Gastrocnemius medialis (tissue), 4 donors: ENCODE data around the gene ZNF608. TPM values are rescaled to one million over a fixed set of nuclear protein-coding genes. Genes with fewer than 3 reads are reported as not detected.

Source experiments
- ATAC-seq, 2 donors: fragments of 150-250 bp; one replicate each; pipeline ENCODE4 v1.9.1; 2016
- DNase-seq, 2 donors: peaks; one replicate each; pipeline ENCODE4 v3.0.0-alpha.2; 2019
- H3K27ac ChIP-seq, 4 donors: fragments of 200-600 bp; sonication (generic); 1 replicate in 1 of 4; 2 replicates in 3 of 4; pipeline ENCODE4 v1.5.1; 2016 to 2018; ENCODE audit warnings: mild to moderate bottlenecking in 2 of 4, moderate library complexity in 1 of 4
- H3K27me3 ChIP-seq, 3 donors: fragments of 200-600 bp; sonication (generic) in 2 of 3; 1 replicate in 1 of 3; 2 replicates in 2 of 3; pipeline versions ENCODE4 v1.5.1 to v1.6.0; 2016 to 2019; ENCODE audit warnings: mild to moderate bottlenecking in 1 of 3, moderate library complexity in 1 of 3
- H3K36me3 ChIP-seq, 2 donors: fragments of 200-600 bp; sonication (generic) in 1 of 2; one replicate each; pipeline ENCODE4 v1.5.1; 2017 to 2018
- H3K4me1 ChIP-seq, 2 donors: fragments of 200-600 bp; sonication (generic) in 1 of 2; one replicate each; pipeline ENCODE4 v1.5.1; 2016 to 2017; ENCODE audit warnings: mild to moderate bottlenecking in 2 of 2
- H3K4me3 ChIP-seq, 4 donors: fragments of 200-600 bp; sonication (generic) in 3 of 4; 1 replicate in 1 of 4; 2 replicates in 3 of 4; pipeline ENCODE4 v1.5.1; 2016 to 2019; ENCODE audit warnings: mild to moderate bottlenecking in 2 of 4
- H3K9me3 ChIP-seq, 3 donors: fragments of 200-600 bp; sonication (generic) in 2 of 3; 1 replicate in 1 of 3; 2 replicates in 2 of 3; pipeline ENCODE4 v1.5.1; 2016 to 2019
- POLR2A ChIP-seq, 2 donors: fragments of 450-650 bp; IDR thresholded peaks; one replicate each; pipeline ENCODE4 v1.6.1; 2017; ENCODE audit warnings: antibody characterized with exemption in 2 of 2, mild to moderate bottlenecking in 2 of 2, moderate library complexity in 2 of 2
- in situ Hi-C, 4 donors: fragments of 200-750 bp; cut with MboI; loops; one replicate each; pipeline versions ENCODE4 v1.15.0 to v1.8.0; 2017; ENCODE audit warnings: low sequenced_read_pairs in 4 of 4
- intact Hi-C: fragments of 100-400 bp; cut with DNase I; formaldehyde crosslinking; loops from one replicate; pipeline ENCODE4 v1.15.1; 2023; ENCODE audit warnings: low total_unique reads
- total RNA-seq, 4 donors: library from RNA; depleted of rRNA; stranded (reverse); fragments of >200 nt; gene quantifications; one replicate each; pipeline versions ENCODE4 v1.1.0 to v1.2.3, GENCODE V29; 2016
- TF ChIP-seq, protein P1 (sequence below), 5 experiments: fragments of 450-650 bp in 3 of 5; fragments of 200-600 bp in 2 of 5; sonication (generic) in 2 of 5; IDR thresholded peaks in 4 of 5; conservative IDR thresholded peaks in 1 of 5; 1 replicate in 4 of 5; 2 replicates in 1 of 5; pipeline ENCODE4 v1.5.1; 2016 to 2019; ENCODE audit warnings: antibody characterized with exemption in 5 of 5, mild to moderate bottlenecking in 3 of 5, moderate library complexity in 3 of 5

ZNF608 gene
- total RNA-seq, 4 donors from 2014 or later = 7.3 to 27.4 (median 17.5) TPM

DNA sequence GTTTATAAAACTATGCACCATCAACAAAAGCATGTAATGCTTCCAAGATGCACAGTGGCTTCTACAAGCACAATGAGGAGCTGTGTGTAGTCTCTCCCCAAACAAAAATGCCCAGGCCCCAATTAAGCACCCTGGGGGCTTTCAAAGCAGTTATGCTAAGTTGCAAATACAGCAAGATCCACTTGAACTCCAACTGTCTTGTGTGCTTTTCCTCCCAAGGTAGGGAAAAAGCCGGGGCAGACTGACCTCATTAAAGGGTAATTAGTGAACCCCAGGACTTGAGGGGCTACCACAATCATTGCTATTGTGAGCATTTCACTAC, 13.1 kb downstream of the ZNF608 start:
- Histone ChIP-seq H3K9me3 (no peaks in the 10 kb centered on the region), H3K36me3 (no peaks in the 10 kb centered on the region), H3K4me3 (no peak overlapping the region), H3K4me1 (peaks cover 40 to 60% of the 10 kb centered on the region in 2 donors), H3K27ac (no peak overlapping the region), H3K27me3 (no peaks in the 10 kb centered on the region)
- TF ChIP-seq, protein P1, sequence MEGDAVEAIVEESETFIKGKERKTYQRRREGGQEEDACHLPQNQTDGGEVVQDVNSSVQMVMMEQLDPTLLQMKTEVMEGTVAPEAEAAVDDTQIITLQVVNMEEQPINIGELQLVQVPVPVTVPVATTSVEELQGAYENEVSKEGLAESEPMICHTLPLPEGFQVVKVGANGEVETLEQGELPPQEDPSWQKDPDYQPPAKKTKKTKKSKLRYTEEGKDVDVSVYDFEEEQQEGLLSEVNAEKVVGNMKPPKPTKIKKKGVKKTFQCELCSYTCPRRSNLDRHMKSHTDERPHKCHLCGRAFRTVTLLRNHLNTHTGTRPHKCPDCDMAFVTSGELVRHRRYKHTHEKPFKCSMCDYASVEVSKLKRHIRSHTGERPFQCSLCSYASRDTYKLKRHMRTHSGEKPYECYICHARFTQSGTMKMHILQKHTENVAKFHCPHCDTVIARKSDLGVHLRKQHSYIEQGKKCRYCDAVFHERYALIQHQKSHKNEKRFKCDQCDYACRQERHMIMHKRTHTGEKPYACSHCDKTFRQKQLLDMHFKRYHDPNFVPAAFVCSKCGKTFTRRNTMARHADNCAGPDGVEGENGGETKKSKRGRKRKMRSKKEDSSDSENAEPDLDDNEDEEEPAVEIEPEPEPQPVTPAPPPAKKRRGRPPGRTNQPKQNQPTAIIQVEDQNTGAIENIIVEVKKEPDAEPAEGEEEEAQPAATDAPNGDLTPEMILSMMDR (IDR thresholded peaks at IDR 0.05 in 4 of 5, conservative IDR thresholded peaks at IDR 0.05 in 1 of 5) = no peak
- no peak for TF ChIP-seq POLR2A (IDR thresholded peaks at IDR 0.05)
- intact Hi-C loops = no loop called here
- no peak for ATAC-seq
- no peak for DNase-seq
- in situ Hi-C loops = loop anchor here in 2 of 4 donors (10.0 to 25.0 kb wide), 4 partner anchors 68 to 754 kb away; no protein-coding TSS in a partner anchor

DNA sequence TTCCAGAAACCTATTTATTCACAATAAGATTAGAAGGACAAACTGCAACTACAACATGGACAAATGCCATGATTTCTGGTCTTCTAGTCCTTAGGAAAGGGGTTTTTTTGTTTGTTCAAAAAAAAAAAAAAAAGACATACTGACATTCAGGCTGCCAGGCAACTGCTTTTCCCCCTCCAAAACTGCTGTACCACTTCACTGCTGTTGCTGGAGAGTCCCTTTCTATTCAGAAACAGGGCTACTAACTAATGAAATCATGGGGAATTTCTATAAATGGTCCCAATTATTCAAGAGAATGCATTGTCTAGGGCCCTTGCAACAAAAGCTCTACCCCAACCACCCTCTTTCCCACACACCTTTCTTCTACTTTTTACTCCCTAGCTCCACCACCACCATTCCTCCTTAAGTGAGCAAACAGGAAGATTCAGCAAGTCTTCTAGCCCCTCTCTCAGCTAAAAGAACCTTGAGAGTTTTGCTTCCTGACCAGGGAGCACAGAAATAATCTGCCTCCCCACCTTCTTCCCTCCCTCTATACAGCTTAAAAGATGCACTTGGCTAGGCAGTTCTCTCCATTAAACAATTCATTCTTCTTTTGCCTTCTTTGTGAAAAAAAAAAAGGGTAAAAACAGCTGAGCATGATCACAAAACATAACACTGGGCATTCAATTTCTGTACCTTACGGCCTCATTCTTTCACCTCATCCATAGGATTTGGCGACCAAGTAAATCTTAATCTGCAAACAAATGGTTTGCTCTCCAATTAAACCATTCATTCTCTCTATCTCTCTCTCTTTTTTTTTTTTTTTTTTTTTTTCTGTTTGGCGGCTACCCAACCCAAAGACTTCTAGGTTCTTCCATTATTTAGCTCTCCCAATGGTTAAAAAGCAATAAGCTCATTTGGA, 13.8 kb downstream of the ZNF608 start:
- Histone ChIP-seq H3K27ac (no peak overlapping the region), H3K27me3 (no peaks in the 10 kb centered on the region), H3K9me3 (no peaks in the 10 kb centered on the region), H3K4me3 (no peak overlapping the region), H3K36me3 (no peaks in the 10 kb centered on the region), H3K4me1 (peaks cover 35 to 54% of the 10 kb centered on the region in 2 donors)
- TF ChIP-seq, protein P1 (IDR thresholded peaks at IDR 0.05 in 4 of 5, conservative IDR thresholded peaks at IDR 0.05 in 1 of 5) = no peak
- TF ChIP-seq POLR2A (IDR thresholded peaks at IDR 0.05) = no peak
- DNase-seq = no peak
- in situ Hi-C loops = loop anchor here in 2 of 4 donors (10.0 to 25.0 kb wide), 4 partner anchors 68 to 755 kb away; no protein-coding TSS in a partner anchor
- ATAC-seq = no peak
- intact Hi-C loops = no loop called here

DNA sequence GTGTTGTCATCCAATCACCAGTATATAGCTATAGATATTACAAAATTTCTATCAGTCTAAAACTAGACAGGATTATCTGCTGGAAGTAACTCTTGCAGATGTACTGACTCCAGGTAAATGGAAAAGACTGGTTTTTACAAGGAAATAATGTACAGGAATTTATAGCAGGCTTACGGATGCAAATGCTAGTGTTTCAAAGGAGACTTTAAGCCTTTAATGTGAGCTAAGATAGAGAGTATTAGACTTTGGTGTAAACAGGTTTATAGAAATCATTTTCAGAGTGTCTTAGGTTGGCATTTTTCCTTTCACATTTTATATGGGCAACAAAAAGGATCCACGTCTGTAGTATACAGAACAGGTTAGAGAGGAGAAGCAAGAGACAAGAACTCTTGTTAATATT, 16.1 kb downstream of the ZNF608 start:
- Histone ChIP-seq H3K27ac (no peak overlapping the region), H3K27me3 (no peaks in the 10 kb centered on the region), H3K4me3 (no peak overlapping the region), H3K9me3 (no peaks in the 10 kb centered on the region), H3K4me1 (peaks cover 12 to 42% of the 10 kb centered on the region in 2 donors), H3K36me3 (no peaks in the 10 kb centered on the region)
- in situ Hi-C loops (loop anchor here in 2 of 4 donors (10.0 to 25.0 kb wide), 4 partner anchors 66 to 757 kb away; no protein-coding TSS in a partner anchor), intact Hi-C loops (no loop called here)
- no peak for DNase-seq
- ATAC-seq = no peak
- TF ChIP-seq, protein P1 (IDR thresholded peaks at IDR 0.05 in 4 of 5, conservative IDR thresholded peaks at IDR 0.05 in 1 of 5) = no peak
- no peak for TF ChIP-seq POLR2A (IDR thresholded peaks at IDR 0.05)

DNA sequence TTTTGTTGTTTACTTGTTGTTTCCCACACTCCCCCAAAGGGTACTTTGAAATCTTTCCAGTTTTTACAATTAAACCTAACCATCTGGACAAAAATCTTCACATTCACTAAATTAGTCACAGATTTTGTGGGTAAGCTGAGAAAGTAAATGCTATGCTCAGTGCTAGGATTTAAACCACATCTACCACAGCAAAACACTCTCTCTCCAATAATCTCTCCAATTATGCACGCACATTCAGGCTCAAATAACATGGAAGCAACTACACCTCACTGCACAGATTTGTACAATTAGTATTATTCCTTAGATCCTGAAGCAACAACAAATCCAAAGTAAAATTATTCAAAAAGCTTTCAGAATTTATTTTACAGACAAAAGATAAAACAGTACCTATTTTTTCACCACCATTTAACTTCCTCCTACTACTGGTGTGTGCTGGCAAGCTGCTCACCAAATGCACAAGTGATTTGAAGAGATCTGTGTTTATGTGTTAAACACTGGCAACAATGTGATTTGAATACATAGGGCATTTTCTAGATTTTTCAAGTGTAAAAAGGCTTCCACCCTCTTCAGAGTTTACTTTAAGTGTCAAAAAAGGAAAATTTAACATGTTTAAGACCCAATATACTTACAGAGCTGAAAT, 16.6 kb downstream of the ZNF608 start:
- H3K9me3 ChIP-seq = no peaks in the 10 kb centered on the region
- DNase-seq = no peak
- peaks cover 10 to 36% of the 10 kb centered on the region in 2 donors for H3K4me1 ChIP-seq
- in situ Hi-C loops = loop anchor here in 2 of 4 donors (10.0 to 25.0 kb wide), 4 partner anchors 65 to 757 kb away; no protein-coding TSS in a partner anchor
- no peaks in the 10 kb centered on the region for H3K27me3 ChIP-seq
- intact Hi-C loops = no loop called here
- H3K36me3 ChIP-seq = no peaks in the 10 kb centered on the region
- H3K4me3 ChIP-seq = no peak overlapping the region
- H3K27ac ChIP-seq = no peak overlapping the region
- TF ChIP-seq, protein P1 (IDR thresholded peaks at IDR 0.05 in 4 of 5, conservative IDR thresholded peaks at IDR 0.05 in 1 of 5) = no peak
- no peak for TF ChIP-seq POLR2A (IDR thresholded peaks at IDR 0.05)
- no peak for ATAC-seq
